GM13976 (cell line): ENCODE results near the gene CCDC68.
"Not testable (repeated sequence)": the region's sequence is repeated elsewhere in the genome, so short reads cannot be mapped to it uniquely, and the experiment has no call there.

Source experiments
- DNase-seq: peaks from one replicate; pipeline ENCODE4 v3.0.0; 2012; ENCODE audit warnings: low spot score
- CTCF ChIP-seq: IDR thresholded peaks from 2 replicates; pipeline ENCODE4 v1.5.1; 2012; ENCODE audit warnings: borderline replicate concordance, mild to moderate bottlenecking; ENCODE audit not compliant: insufficient read depth; ENCODE audit errors: extremely low read depth, missing control alignments, control extremely low read depth
- in situ Hi-C: fragments of 300-500 bp; cut with MboI; formaldehyde crosslinking; loops from one replicate; pipeline ENCODE4 v1.12.0; 2022; ENCODE audit warnings: low sequenced_read_pairs, mixed read lengths, inconsistent platforms; ENCODE audit not compliant: unreplicated experiment

CCDC68 gene

DNA sequence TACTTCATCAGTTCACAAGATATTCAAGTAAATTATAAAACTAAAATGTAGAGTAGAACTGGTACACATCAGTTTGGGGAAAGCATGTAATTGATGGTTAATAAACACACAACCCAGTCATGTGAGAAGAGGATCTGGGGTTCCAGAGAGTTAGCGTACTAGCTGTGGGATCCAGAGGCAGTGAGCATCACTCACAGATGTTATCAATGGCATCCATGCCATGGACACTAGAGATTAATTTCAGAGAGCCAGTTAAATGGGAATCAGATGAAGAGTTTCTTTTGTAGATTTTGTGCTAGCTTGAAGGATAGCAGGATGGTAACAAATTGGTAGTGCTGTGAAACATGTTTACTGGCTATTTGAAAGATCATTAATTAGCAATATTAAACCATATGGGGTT is 21.8 kb upstream of the CCDC68 start:
- no peak for TF ChIP-seq CTCF
- no peak for DNase-seq
- in situ Hi-C loops, result loop anchor here (10.0 kb wide), 1 partner anchor 296 kb away; no protein-coding TSS in a partner anchor

- in situ Hi-C loops, result no loop called here
- no peak for DNase-seq
- TF ChIP-seq CTCF, result no peak
Measured at GRCh38 chr18:54975598-54975997, 16.3 kb upstream of the CCDC68 start.

- DNase-seq, result no peak
Measured at GRCh38 chr18:54973046-54973445, 13.8 kb upstream of the CCDC68 start.

DNA sequence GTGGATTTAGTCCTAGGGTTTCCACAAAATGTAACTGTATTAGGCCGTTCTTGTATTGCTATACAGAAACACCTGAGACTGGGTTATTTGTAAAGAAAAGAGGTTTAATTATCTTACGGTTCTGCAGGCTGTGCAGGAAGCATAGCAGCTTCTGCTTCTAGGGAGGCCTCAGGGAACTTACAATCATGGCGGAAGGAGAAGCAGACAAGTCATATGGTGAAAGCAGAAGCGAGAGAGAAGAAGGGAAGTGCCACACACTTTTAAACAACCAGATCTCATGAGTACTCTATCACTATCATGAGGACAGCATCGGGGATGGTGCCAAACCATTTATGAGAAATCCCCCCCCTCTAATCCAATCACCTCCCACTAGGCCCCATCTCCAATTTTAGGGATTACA is 9.5 kb upstream of the CCDC68 start:
- no peak for DNase-seq
- no peak for TF ChIP-seq CTCF
- in situ Hi-C loops, result no loop called here

More at GRCh38 chr18:54973046-54973445, 13.8 kb upstream of the CCDC68 start:
- in situ Hi-C loops, result no loop called here
- TF ChIP-seq CTCF, result no peak

DNA sequence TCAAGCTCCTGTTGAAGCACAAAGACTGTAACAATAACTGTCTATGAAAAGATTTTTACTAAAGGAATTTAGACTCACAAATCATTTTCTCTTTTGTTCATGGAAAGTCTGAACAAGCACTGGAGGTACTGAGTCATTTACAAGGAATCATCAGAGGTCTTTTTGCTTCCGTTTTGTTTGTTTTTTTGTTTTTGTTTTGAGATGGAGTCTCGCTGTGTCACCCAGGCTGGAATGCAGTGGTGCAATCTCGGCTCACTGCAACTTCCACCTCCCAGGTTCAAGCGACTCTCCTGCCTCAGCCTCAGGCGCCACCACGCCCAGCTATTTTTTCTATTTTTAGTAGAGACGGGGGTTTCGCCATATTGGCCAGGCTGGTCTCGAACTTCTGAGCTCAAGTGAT is 9.0 kb upstream of the CCDC68 start:
- in situ Hi-C loops, DNase-seq: not testable (repeated sequence)

DNA sequence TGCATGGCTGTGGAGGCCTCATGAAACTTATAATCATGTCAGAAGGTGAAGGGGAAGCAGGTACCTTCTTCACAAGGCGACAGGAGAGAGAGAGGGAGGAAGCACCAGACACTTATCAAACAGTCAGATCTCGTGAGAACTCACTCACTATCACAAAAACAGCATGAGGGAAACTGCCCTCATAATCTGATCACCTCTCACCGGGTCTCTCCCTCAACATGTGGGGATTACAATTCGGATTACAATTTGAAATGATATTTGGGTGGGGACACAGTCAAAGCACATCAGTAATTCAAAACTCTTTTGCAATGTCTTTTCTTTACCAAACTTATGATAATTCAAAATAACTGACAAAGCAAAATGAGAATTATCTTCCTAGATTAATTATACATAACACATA is 8.5 kb upstream of the CCDC68 start:
- in situ Hi-C loops, result no loop called here
- no peak for DNase-seq
- TF ChIP-seq CTCF, result no peak

DNA sequence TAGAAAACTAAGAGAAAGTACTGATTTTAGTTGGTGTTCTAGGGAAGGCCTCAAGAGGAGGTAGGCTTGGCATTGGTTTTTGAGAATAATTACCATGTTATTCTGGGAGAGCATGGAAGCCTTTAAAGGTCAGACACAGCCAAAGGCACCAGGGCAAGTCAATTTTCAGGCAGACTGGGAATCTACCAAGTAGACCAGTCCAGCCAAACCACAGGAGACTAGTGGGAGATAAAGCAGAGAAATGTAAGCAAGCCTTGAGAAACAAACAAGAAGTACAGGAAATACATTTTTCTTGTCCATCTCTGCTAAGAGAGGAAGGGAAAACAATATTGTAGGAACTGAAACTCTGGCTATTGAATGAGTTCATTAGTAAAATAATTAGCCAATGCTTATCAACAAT is 5.5 kb upstream of the CCDC68 start:
- in situ Hi-C loops, result no loop called here
- TF ChIP-seq CTCF, result no peak
- DNase-seq, result no peak
